Astrocyte (in vitro differentiated cells and primary cell): ENCODE results near the gene PRKCA. TPM values are rescaled to one million over a fixed set of nuclear protein-coding genes. Genes with fewer than 3 reads are reported as not detected.

Experiments used
- DNase-seq: peaks from one replicate; pipeline ENCODE4 v3.0.0-alpha.2; 2010; ENCODE audit warnings: low read depth
- FAIRE-seq: peaks from 2 replicates; lab custom pipeline; 2011; peaks lifted over from hg19 to GRCh38; lab: Jason Lieb, UNC
- H2AFZ ChIP-seq: 2 replicates; pipeline ENCODE4 v1.6.0; 2012; ENCODE audit warnings: low read depth, low read length, inconsistent platforms
- H3K27ac ChIP-seq: 2 replicates; pipeline ENCODE4 v1.5.1; 2011; ENCODE audit warnings: low read depth, low read length, inconsistent platforms
- H3K27me3 ChIP-seq: 2 replicates; pipeline ENCODE4 v1.6.0; 2011; ENCODE audit warnings: low read length, inconsistent platforms; ENCODE audit not compliant: insufficient read depth
- H3K36me3 ChIP-seq: 2 replicates; pipeline ENCODE4 v1.5.1; 2011; ENCODE audit warnings: low read length, inconsistent platforms; ENCODE audit not compliant: insufficient read depth
- H3K4me1 ChIP-seq: 2 replicates; pipeline ENCODE4 v1.5.1; 2011; ENCODE audit warnings: low read length, inconsistent platforms; ENCODE audit not compliant: insufficient read depth
- H3K4me2 ChIP-seq: 2 replicates; pipeline ENCODE4 v1.6.0; 2012; ENCODE audit warnings: low read length, inconsistent platforms
- H3K4me3 ChIP-seq: 2 replicates; pipeline ENCODE4 v1.5.1; 2011; ENCODE audit warnings: low read depth, mild to moderate bottlenecking, low read length, inconsistent platforms; ENCODE audit not compliant: insufficient read depth
- H3K79me2 ChIP-seq: 2 replicates; pipeline ENCODE4 v1.6.0; 2012; ENCODE audit warnings: mild to moderate bottlenecking, low read length, inconsistent platforms; ENCODE audit not compliant: insufficient read depth
- H3K9ac ChIP-seq: 2 replicates; pipeline ENCODE4 v1.6.0; 2012; ENCODE audit warnings: mild to moderate bottlenecking, low read length, inconsistent platforms
- H3K9me3 ChIP-seq: 2 replicates; pipeline ENCODE4 v1.5.1; 2012; ENCODE audit warnings: low read depth, mild to moderate bottlenecking, low read length, inconsistent platforms; ENCODE audit not compliant: insufficient read depth
- H4K20me1 ChIP-seq: 2 replicates; pipeline ENCODE4 v1.6.0; 2012; ENCODE audit warnings: low read length, inconsistent platforms; ENCODE audit not compliant: insufficient read depth
- H3K27ac Mint-ChIP-seq: one replicate; pipeline ENCODE4 v1.8.0; 2021; ENCODE audit warnings: mild to moderate bottlenecking, mixed read lengths; ENCODE audit not compliant: unreplicated experiment
- H3K27me3 Mint-ChIP-seq: one replicate; pipeline ENCODE4 v1.8.0; 2021; ENCODE audit warnings: low read depth, mixed read lengths; ENCODE audit not compliant: unreplicated experiment
- H3K36me3 Mint-ChIP-seq: one replicate; pipeline ENCODE4 v1.8.0; 2021; ENCODE audit warnings: low read depth, mixed read lengths; ENCODE audit not compliant: unreplicated experiment
- H3K4me1 Mint-ChIP-seq: one replicate; pipeline ENCODE4 v1.8.0; 2021; ENCODE audit warnings: low read depth, mixed read lengths; ENCODE audit not compliant: unreplicated experiment
- H3K4me3 Mint-ChIP-seq: one replicate; pipeline ENCODE4 v1.8.0; 2021; ENCODE audit warnings: mild to moderate bottlenecking, moderate library complexity, mixed read lengths; ENCODE audit not compliant: unreplicated experiment
- H3K9me3 Mint-ChIP-seq: one replicate; pipeline ENCODE4 v1.8.0; 2021; ENCODE audit warnings: mild to moderate bottlenecking, mixed read lengths; ENCODE audit not compliant: unreplicated experiment
- CTCF ChIP-seq: IDR thresholded peaks from 2 replicates; pipeline ENCODE4 v1.5.1; 2011; ENCODE audit warnings: low read depth, mild to moderate bottlenecking, inconsistent platforms, low read length, moderate library complexity; ENCODE audit not compliant: insufficient read depth
- EZH2 ChIP-seq: IDR thresholded peaks from 2 replicates; pipeline ENCODE4 v1.6.1; 2012; ENCODE audit warnings: mild to moderate bottlenecking, low read length, inconsistent platforms; ENCODE audit not compliant: insufficient read depth
- total RNA-seq: library from RNA; stranded (reverse); gene quantifications from 2 replicates; pipeline ENCODE4 v1.2.1, GENCODE V29; 2021

The PRKCA gene
- total RNA-seq, 1 donor from 2014 or later, result 49.9 TPM

DNA sequence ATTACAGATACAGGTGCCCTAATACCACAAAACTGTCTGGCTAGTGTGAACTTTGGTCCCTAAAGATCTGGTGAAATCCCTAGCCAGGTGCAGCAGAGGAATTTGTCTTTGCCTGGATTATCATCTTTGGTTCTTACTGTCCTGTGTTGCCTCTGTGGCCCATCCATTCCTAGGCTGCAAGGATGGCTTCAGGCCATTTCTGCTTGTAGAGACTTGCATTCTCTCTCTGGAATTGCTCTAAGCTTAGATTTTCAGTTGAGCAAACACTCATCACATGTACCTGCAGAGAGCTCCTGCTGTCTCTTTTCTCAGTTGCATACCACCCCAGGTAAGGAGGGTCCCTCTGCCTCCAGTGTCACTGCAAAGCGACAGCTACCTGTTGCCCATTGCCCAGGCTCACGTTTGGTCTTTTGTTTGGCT lies 114.9 kb downstream of the PRKCA start:
- peaks cover 35% of the 10 kb centered on the region for H4K20me1 ChIP-seq
- DNase-seq, result no peak
- Mint-ChIP-seq H3K4me3 (no peak overlapping the region), H3K27me3 (no peaks in the 10 kb centered on the region), H3K9me3 (no peaks in the 10 kb centered on the region), H3K36me3 (no peaks in the 10 kb centered on the region), H3K4me1 (peaks cover 20% of the 10 kb centered on the region), H3K27ac (no peak overlapping the region)
- no peak overlapping the region for H3K4me2 ChIP-seq
- H3K9me3 ChIP-seq, result no peaks in the 10 kb centered on the region
- no peaks in the 10 kb centered on the region for H3K27me3 ChIP-seq
- TF ChIP-seq CTCF (no peak), EZH2 (no peak)
- peaks cover 8% of the 10 kb centered on the region for H3K4me1 ChIP-seq
- no peak overlapping the region for H3K9ac ChIP-seq
- no peak overlapping the region for H2AFZ ChIP-seq
- H3K4me3 ChIP-seq, result no peak overlapping the region
- peaks cover 52% of the 10 kb centered on the region for H3K79me2 ChIP-seq
- no peak overlapping the region for H3K27ac ChIP-seq
- no peaks in the 10 kb centered on the region for H3K36me3 ChIP-seq
- no peak for FAIRE-seq

- Histone ChIP-seq H3K9ac (no peak overlapping the region), H3K79me2 (peaks cover 53% of the 10 kb centered on the region)
Measured at GRCh38 chr17:66420961-66421371, 118.6 kb downstream of the PRKCA start.

More at GRCh38 chr17:66420961-66421371, 118.6 kb downstream of the PRKCA start:
- Mint-ChIP-seq H3K4me1 (peaks cover 32% of the 10 kb centered on the region), H3K36me3 (peaks cover under 1% of the 10 kb centered on the region), H3K4me3 (no peak overlapping the region), H3K27ac (no peak overlapping the region), H3K9me3 (no peaks in the 10 kb centered on the region), H3K27me3 (no peaks in the 10 kb centered on the region)
- DNase-seq, result peak; percentile 91
- Histone ChIP-seq H4K20me1 (peaks cover 27% of the 10 kb centered on the region), H3K36me3 (no peaks in the 10 kb centered on the region), H2AFZ (no peak overlapping the region), H3K27me3 (no peaks in the 10 kb centered on the region), H3K9me3 (no peaks in the 10 kb centered on the region), H3K4me1 (peaks cover 16% of the 10 kb centered on the region), H3K4me3 (no peak overlapping the region), H3K4me2 (no peak overlapping the region), H3K27ac (no peak overlapping the region)
- FAIRE-seq, result no peak
- TF ChIP-seq EZH2, result no peak
- no peak for TF ChIP-seq CTCF
